ENCODE measurements around the gene KAT6B. TPM values are rescaled to one million over a fixed set of nuclear protein-coding genes. Genes with fewer than 3 reads are reported as not detected.
A peak's percentile ranks its signal among the peaks of the same experiment; 100 is the strongest.

Gene KAT6B
- total RNA-seq, 1 experiment from 2014 or later: 21.1 TPM

GRCh38 chr10:74924251-74924963, 98.0 kb downstream of the KAT6B start:
- Histone ChIP-seq H3K4me3 (no peak overlapping the region), H3K4me1 (peaks cover 34% of the 10 kb centered on the region), H3K27ac (no peak overlapping the region; the same call in 1 of the 2 replicates), H3K9me3 (replicated peaks) (peaks cover 6% of the 10 kb centered on the region), H3K27me3 (no peaks in the 10 kb centered on the region), H3K36me3 (no peaks in the 10 kb centered on the region)
- peak in 1 of 2 experiments; percentile 28 for DNase-seq

GRCh38 chr10:74925291-74925690, 98.9 kb downstream of the KAT6B start:
- H3K36me3 ChIP-seq: no peaks in the 10 kb centered on the region
- no peak overlapping the region for H3K4me3 ChIP-seq
- H3K27ac ChIP-seq: no peak overlapping the region
- no peaks in the 10 kb centered on the region for H3K9me3 ChIP-seq (replicated peaks)
- H3K4me1 ChIP-seq: peaks cover 34% of the 10 kb centered on the region
- H3K27me3 ChIP-seq: no peaks in the 10 kb centered on the region
- DNase-seq: no peak

- no peak for DNase-seq
- no peaks in the 10 kb centered on the region for H3K36me3 ChIP-seq
- peaks cover 34% of the 10 kb centered on the region for H3K4me1 ChIP-seq
- no peak overlapping the region for H3K27ac ChIP-seq
- no peak overlapping the region for H3K4me3 ChIP-seq
- H3K9me3 ChIP-seq (replicated peaks): no peaks in the 10 kb centered on the region
- H3K27me3 ChIP-seq: no peaks in the 10 kb centered on the region
These were observed 99.3 kb downstream of the KAT6B start for GRCh38 chr10:74925708-74926107.

- DNase-seq: peak; percentile 14 to 76
- no peak overlapping the region for H3K4me3 ChIP-seq
- no peaks in the 10 kb centered on the region for H3K36me3 ChIP-seq
- no peaks in the 10 kb centered on the region for H3K27me3 ChIP-seq
- no peaks in the 10 kb centered on the region for H3K9me3 ChIP-seq (replicated peaks)
- peaks cover 27% of the 10 kb centered on the region for H3K4me1 ChIP-seq
- H3K27ac ChIP-seq: peak overlapping the region; percentile 26
These were observed 100.6 kb downstream of the KAT6B start for GRCh38 chr10:74926791-74927585.

- no peak for DNase-seq
- peaks cover 20% of the 10 kb centered on the region for H3K4me1 ChIP-seq
These were observed 101.3 kb downstream of the KAT6B start for GRCh38 chr10:74927701-74928100.

GRCh38 chr10:74928742-74929191, 102.4 kb downstream of the KAT6B start:
- Histone ChIP-seq H3K4me3 (no peak overlapping the region), H3K27ac (no peak overlapping the region), H3K9me3 (replicated peaks) (no peaks in the 10 kb centered on the region), H3K36me3 (no peaks in the 10 kb centered on the region), H3K27me3 (no peaks in the 10 kb centered on the region), H3K4me1 (peaks cover 16% of the 10 kb centered on the region)
- DNase-seq: no peak

More at GRCh38 chr10:74927701-74928100, 101.3 kb downstream of the KAT6B start:
- Histone ChIP-seq H3K9me3 (replicated peaks) (no peaks in the 10 kb centered on the region), H3K36me3 (no peaks in the 10 kb centered on the region), H3K4me3 (no peak overlapping the region), H3K27me3 (no peaks in the 10 kb centered on the region), H3K27ac (no peak overlapping the region)

- no peak overlapping the region for H3K4me3 ChIP-seq
- peaks cover 12% of the 10 kb centered on the region for H3K4me1 ChIP-seq
- no peak for DNase-seq
- H3K27ac ChIP-seq: no peak overlapping the region
- H3K9me3 ChIP-seq (replicated peaks): no peaks in the 10 kb centered on the region
- no peaks in the 10 kb centered on the region for H3K36me3 ChIP-seq
- H3K27me3 ChIP-seq: no peaks in the 10 kb centered on the region
These were observed 102.8 kb downstream of the KAT6B start for GRCh38 chr10:74929197-74929596.

- Histone ChIP-seq H3K4me1 (peaks cover 3% of the 10 kb centered on the region; the same call in 1 of the 2 replicates), H3K36me3 (no peaks in the 10 kb centered on the region), H3K27me3 (no peaks in the 10 kb centered on the region), H3K27ac (no peak overlapping the region), H3K4me3 (no peak overlapping the region), H3K9me3 (replicated peaks) (no peaks in the 10 kb centered on the region)
- peak in 1 of 2 experiments; percentile 28 for DNase-seq
These were observed 104.6 kb downstream of the KAT6B start for GRCh38 chr10:74930965-74931364.

- Histone ChIP-seq H3K4me3 (no peak overlapping the region), H3K27me3 (no peaks in the 10 kb centered on the region), H3K4me1 (peaks cover 14% of the 10 kb centered on the region), H3K9me3 (replicated peaks) (no peaks in the 10 kb centered on the region), H3K27ac (no peak overlapping the region), H3K36me3 (no peaks in the 10 kb centered on the region)
- peak; percentile 8 to 41 for DNase-seq
These were observed 106.2 kb downstream of the KAT6B start for GRCh38 chr10:74932648-74933047.

GRCh38 chr10:74934100-74934812, 107.9 kb downstream of the KAT6B start:
- Histone ChIP-seq H3K36me3 (no peaks in the 10 kb centered on the region), H3K9me3 (replicated peaks) (no peaks in the 10 kb centered on the region), H3K27ac (no peak overlapping the region), H3K4me3 (no peak overlapping the region), H3K27me3 (no peaks in the 10 kb centered on the region), H3K4me1 (peaks cover 11% of the 10 kb centered on the region)
- no peak for DNase-seq

GRCh38 chr10:74936577-74937265, 110.3 kb downstream of the KAT6B start:
- Histone ChIP-seq H3K27ac (no peak overlapping the region), H3K4me1 (peaks cover 14% of the 10 kb centered on the region), H3K27me3 (no peaks in the 10 kb centered on the region), H3K9me3 (replicated peaks) (no peaks in the 10 kb centered on the region), H3K4me3 (no peak overlapping the region), H3K36me3 (no peaks in the 10 kb centered on the region)
- peak in 1 of 2 experiments; percentile 38 for DNase-seq

GRCh38 chr10:74937266-74937856, 111.0 kb downstream of the KAT6B start:
- Histone ChIP-seq H3K4me1 (peaks cover 14% of the 10 kb centered on the region), H3K9me3 (replicated peaks) (no peaks in the 10 kb centered on the region), H3K4me3 (no peak overlapping the region), H3K27ac (no peak overlapping the region), H3K27me3 (no peaks in the 10 kb centered on the region), H3K36me3 (no peaks in the 10 kb centered on the region)
- no peak for DNase-seq

GRCh38 chr10:74944205-74944604, 117.8 kb downstream of the KAT6B start:
- no peaks in the 10 kb centered on the region for H3K27me3 ChIP-seq
- no peak overlapping the region for H3K4me3 ChIP-seq
- peaks cover 10% of the 10 kb centered on the region; the same call in 1 of the 2 replicates for H3K4me1 ChIP-seq
- DNase-seq: no peak
- H3K9me3 ChIP-seq (replicated peaks): 0 out of 2 replicates have a peak, but pooled peaks cover 2% of the 10 kb centered on the region
- no peaks in the 10 kb centered on the region for H3K36me3 ChIP-seq
- no peak overlapping the region for H3K27ac ChIP-seq
